ENCODE measurements around the gene RPL29.

- no peak for TF ChIP-seq PATZ1 (CRISPR knock-in tag; IDR thresholded peaks at IDR 0.05; ENCODE audit: borderline replicate concordance)
- TF ChIP-seq ESRRG (CRISPR knock-in tag; IDR thresholded peaks at IDR 0.05) = no peak
- TF ChIP-seq ZC3H10 (CRISPR knock-in tag; IDR thresholded peaks at IDR 0.05) = no peak
- no peak for TF ChIP-seq GLIS3 (CRISPR knock-in tag; IDR thresholded peaks at IDR 0.05)
- TF ChIP-seq ZFP30 (CRISPR knock-in tag; IDR thresholded peaks at IDR 0.05) = no peak
These were observed 41.1 kb upstream of the RPL29 start for GRCh38 chr3:52036829-52037228.
